HUES64 (cell line): ENCODE results near the gene HCFC1.

ENCODE experiments used
- H3K27ac ChIP-seq: 2 replicates; pipeline ENCODE4 v1.7.0; 2013; ENCODE audit warnings: low read depth, low read length, inconsistent platforms
- H3K27me3 ChIP-seq: 2 replicates; pipeline ENCODE4 v1.6.1; 2013; ENCODE audit warnings: mild to moderate bottlenecking, low read length; ENCODE audit not compliant: insufficient read depth
- H3K36me3 ChIP-seq: 2 replicates; pipeline ENCODE4 v1.6.1; 2013; ENCODE audit warnings: mild to moderate bottlenecking, low read length; ENCODE audit not compliant: insufficient read depth
- H3K4me1 ChIP-seq: 2 replicates; pipeline ENCODE4 v1.6.1; 2013; ENCODE audit warnings: mild to moderate bottlenecking, low read length, moderate library complexity; ENCODE audit not compliant: insufficient read depth
- H3K4me3 ChIP-seq: 2 replicates; pipeline ENCODE4 v1.5.1; 2013; ENCODE audit warnings: mild to moderate bottlenecking, low read length, moderate library complexity
- H3K9ac ChIP-seq: 2 replicates; pipeline ENCODE4 v1.6.1; 2013; ENCODE audit warnings: mild to moderate bottlenecking, low read depth, low read length
- H3K9me3 ChIP-seq: 2 replicates; pipeline ENCODE4 v1.6.1; 2013; ENCODE audit warnings: low read depth, low read length; ENCODE audit not compliant: insufficient read depth
- WGBS: fragments of 150-250, 120-280 bp; methylation state at CpG from one replicate; pipeline ENCODE4 v1.1.7; 2013; ENCODE audit warnings: missing lambda C conversion rate; 5-methylcytosine and 5-hydroxymethylcytosine counted together

Gene HCFC1

DNA sequence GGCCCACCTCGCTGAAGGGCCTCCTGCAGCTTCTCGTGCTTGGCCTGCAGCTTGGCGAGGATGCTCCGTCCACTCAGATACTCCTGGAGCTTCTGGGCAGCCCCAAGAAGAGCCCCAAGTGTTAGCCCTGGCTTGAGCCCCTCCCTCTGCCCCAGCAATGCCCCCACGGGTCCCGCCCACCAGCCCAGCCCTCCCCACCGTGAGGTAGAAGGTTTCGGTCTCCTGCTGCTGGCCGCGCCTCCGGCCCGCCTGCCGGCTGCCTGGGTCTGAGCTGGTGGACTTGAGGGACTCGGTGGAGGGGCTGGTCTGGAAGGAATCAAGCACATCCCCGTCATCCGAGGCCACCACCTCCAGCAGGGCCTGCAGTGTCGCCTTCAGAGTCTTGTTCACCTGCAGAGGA is 58.4 kb downstream of the HCFC1 start:
- Histone ChIP-seq H3K9ac (no peak overlapping the region), H3K4me3 (no peak overlapping the region), H3K27ac (no peak overlapping the region), H3K36me3 (peaks cover 6% of the 10 kb centered on the region), H3K4me1 (no peaks in the 10 kb centered on the region), H3K9me3 (no peaks in the 10 kb centered on the region), H3K27me3 (no peaks in the 10 kb centered on the region)
- WGBS = 77% methylated on average over 13 of the region's 17 CpGs

DNA sequence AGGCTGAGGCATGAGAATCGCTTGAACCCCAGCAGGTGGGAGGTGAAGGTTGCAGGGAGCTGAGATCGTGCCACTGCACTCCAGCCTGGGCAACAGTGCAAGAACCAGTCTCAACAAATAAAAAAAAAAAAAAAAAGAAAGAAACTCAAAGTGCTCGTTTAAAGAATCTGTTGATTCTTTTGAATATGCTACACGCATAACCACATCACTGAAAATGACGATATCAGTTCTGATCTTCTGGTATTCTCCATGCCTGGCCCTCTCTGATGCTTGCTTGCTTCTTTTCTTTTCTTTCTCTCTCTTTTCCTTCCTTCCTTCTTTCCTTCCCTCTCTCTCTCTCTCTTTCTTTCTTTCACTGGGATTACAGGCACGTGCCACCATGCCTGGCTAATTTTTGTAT is 59.8 kb downstream of the HCFC1 start:
- no peaks in the 10 kb centered on the region for H3K36me3 ChIP-seq
- H3K9ac ChIP-seq = no peak overlapping the region
- no peak overlapping the region for H3K4me3 ChIP-seq
- no peak overlapping the region for H3K27ac ChIP-seq
- H3K4me1 ChIP-seq = no peaks in the 10 kb centered on the region
- no peaks in the 10 kb centered on the region for H3K27me3 ChIP-seq
- WGBS = 96% methylated on average over 4 of the region's 6 CpGs
- H3K9me3 ChIP-seq = no peaks in the 10 kb centered on the region

DNA sequence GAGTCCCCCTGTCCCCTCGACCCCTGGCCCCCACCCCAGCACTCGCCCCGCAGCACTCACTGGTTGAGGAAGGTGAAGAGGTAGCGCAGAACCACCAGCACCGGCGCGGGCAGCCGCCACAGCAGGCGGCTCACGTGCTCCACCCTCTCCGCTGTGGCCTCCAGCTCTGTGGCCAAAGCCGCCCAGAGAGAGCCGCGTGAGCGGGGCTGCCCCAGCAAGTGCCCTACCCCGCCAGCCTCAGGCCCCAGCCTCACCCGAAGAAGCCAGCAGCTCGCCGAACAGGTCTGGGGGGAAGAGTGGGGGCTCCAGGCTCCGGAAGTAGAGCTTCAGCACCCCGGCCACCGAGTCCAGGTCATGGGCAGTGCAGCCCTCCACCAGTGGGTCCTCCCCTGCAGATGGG is 61.2 kb downstream of the HCFC1 start:
- no peaks in the 10 kb centered on the region for H3K4me1 ChIP-seq
- WGBS = 95% methylated on average over 21 of the region's 22 CpGs
- H3K27me3 ChIP-seq = no peaks in the 10 kb centered on the region
- no peaks in the 10 kb centered on the region for H3K9me3 ChIP-seq
- H3K9ac ChIP-seq = no peak overlapping the region
- no peak overlapping the region for H3K4me3 ChIP-seq
- H3K36me3 ChIP-seq = no peaks in the 10 kb centered on the region
- no peak overlapping the region for H3K27ac ChIP-seq

DNA sequence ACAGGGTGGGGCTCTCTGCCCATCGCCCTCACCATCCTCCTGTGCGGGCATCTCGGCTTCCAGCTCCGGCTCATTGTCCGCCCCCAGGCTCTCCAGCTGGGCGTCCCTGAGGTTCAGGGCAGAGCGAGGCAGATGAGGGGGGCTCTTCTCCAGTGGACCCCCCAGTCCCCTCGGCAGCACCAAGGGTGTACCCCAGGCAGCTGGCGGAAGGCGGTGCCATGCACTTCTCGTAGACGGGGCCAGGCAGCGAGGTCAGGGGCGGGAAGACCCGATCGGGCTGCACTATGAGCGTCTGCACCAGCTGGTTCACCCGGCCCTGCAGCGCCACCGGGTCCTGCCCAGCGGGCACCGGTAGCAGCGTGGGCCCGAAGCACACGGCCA is 61.6 kb downstream of the HCFC1 start:
- no peaks in the 10 kb centered on the region for H3K4me1 ChIP-seq
- no peak overlapping the region for H3K27ac ChIP-seq
- no peak overlapping the region for H3K9ac ChIP-seq
- H3K4me3 ChIP-seq = no peak overlapping the region
- H3K27me3 ChIP-seq = no peaks in the 10 kb centered on the region
- 96% methylated on average over 25 of the region's 25 CpGs for WGBS
- no peaks in the 10 kb centered on the region for H3K36me3 ChIP-seq
- no peaks in the 10 kb centered on the region for H3K9me3 ChIP-seq

DNA sequence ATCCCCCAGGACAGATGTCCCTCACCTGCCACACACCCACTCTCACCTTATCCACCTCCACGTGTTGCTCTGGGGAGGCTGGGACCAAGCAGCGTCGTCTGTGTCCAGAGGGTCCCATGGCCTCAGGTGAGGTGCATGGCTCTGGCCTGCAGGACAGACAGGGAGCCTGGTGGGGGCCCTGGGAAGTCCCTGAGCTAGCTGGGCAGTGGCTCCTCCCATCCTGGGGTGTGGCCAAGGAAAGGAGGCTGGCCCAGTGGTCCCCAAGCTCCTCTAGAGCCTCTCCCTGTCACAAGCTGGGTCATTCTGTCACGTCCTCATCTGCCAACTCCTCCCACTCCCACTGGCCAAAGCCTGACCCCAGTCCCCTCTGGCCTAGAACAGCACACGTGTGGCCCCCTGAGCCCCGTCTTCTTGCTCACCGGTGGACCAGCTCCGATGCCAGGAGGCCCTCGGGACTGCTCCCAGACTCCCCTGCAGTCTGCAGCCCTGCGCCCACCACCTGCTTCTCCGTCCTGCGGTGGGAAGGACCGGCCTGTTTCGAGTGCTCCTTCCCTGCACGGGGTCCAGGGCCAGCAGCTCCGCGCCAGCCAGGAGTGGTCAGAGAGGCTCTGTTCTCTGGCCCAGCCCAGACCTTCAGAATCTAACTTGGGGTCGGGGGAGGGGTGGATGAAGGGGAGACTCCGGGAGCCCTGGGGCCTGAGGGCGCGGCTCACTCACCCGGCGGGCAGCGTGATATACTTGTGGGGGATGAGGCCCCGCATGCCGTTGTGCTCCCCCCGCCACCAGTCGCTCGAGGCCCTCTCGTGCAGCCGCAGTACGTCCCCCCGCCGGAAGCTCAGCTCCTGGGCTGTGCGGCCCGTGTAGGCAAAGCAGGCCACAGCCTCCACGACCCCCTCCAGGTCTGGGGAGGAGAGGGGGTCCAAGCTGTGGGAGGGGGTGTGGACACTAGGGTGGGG is 62.3 kb downstream of the HCFC1 start:
- no peaks in the 10 kb centered on the region for H3K36me3 ChIP-seq
- H3K27ac ChIP-seq = no peak overlapping the region
- no peak overlapping the region for H3K4me3 ChIP-seq
- H3K9me3 ChIP-seq = no peaks in the 10 kb centered on the region
- 82% methylated on average over 36 of the region's 37 CpGs for WGBS
- H3K9ac ChIP-seq = no peak overlapping the region
- no peaks in the 10 kb centered on the region for H3K27me3 ChIP-seq
- no peaks in the 10 kb centered on the region for H3K4me1 ChIP-seq

DNA sequence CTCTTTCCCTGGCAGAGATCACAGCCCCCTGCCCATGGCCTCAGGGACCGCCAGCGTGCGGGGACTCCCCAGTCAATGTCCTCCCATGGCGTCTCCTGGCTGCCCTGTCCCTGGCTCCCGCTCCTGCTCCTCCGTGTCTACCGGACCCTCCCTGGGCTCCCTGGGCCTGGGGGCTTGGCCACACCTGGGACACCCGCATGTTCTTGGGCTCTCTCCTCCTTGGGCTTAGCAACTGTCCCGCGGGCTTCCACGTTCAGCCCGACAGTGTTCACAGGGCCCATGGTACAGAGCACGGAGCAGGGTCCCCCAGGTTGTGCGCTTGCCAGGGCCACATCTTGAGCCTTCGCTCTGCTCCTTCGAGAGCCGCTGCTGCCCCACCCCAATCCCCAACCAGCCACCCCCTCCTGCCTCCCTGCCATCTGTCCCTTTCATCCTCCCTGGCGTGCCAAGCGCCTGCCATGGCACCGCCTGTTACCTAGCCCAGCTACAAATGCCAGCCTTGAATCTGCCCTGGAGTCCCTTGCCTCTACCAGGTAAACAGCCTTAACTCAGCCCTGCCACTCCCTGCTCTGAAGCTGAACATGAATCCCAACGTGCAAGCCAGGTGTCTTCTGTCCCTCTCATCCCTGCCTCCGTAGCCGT is 63.3 kb downstream of the HCFC1 start:
- Histone ChIP-seq H3K9ac (no peak overlapping the region), H3K36me3 (no peaks in the 10 kb centered on the region), H3K4me3 (no peak overlapping the region), H3K9me3 (no peaks in the 10 kb centered on the region), H3K27me3 (no peaks in the 10 kb centered on the region), H3K4me1 (no peaks in the 10 kb centered on the region), H3K27ac (no peak overlapping the region)
- WGBS = 93% methylated on average over 23 of the region's 23 CpGs

DNA sequence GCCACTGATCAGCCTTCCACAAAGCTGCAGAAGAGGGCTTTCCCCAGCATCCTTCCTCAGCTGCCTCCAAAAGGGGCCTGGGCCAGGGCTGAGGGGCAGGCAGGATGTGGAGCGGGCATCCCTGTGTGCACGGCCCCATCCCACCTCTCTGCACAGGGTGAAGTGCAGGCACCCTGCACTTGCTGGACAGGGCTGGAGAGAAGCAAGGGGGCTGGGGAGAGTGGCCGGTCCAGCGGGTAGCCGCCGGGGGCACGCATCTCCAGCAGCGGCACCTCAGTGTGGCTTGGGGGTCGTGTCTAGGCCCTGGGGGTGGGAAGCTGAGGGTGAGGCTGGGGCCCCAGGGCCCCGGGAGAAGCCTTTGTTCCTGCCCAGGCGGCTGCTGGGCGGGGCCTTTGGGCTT is 64.2 kb downstream of the HCFC1 start:
- H3K4me1 ChIP-seq = no peaks in the 10 kb centered on the region
- no peak overlapping the region for H3K4me3 ChIP-seq
- no peak overlapping the region for H3K27ac ChIP-seq
- H3K9me3 ChIP-seq = no peaks in the 10 kb centered on the region
- H3K9ac ChIP-seq = no peak overlapping the region
- H3K27me3 ChIP-seq = no peaks in the 10 kb centered on the region
- 94% methylated on average over 12 of the region's 12 CpGs for WGBS
- no peaks in the 10 kb centered on the region for H3K36me3 ChIP-seq

DNA sequence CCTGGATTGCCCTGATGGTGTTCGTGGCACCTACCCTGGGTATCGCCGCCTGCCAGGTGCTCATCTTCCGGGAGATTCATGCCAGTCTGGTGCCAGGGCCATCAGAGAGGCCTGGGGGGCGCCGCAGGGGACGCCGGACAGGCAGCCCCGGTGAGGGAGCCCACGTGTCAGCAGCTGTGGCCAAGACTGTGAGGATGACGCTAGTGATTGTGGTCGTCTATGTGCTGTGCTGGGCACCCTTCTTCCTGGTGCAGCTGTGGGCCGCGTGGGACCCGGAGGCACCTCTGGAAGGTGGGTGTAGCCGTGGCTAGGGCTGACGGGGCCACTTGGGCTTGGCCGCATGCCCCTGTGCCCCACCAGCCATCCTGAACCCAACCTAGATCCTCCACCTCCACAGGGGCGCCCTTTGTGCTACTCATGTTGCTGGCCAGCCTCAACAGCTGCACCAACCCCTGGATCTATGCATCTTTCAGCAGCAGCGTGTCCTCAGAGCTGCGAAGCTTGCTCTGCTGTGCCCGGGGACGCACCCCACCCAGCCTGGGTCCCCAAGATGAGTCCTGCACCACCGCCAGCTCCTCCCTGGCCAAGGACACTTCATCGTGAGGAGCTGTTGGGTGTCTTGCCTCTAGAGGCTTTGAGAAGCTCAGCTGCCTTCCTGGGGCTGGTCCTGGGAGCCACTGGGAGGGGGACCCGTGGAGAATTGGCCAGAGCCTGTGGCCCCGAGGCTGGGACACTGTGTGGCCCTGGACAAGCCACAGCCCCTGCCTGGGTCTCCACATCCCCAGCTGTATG is 65.3 kb downstream of the HCFC1 start:
- H3K4me3 ChIP-seq = no peak overlapping the region
- H3K27me3 ChIP-seq = no peaks in the 10 kb centered on the region
- no peaks in the 10 kb centered on the region for H3K36me3 ChIP-seq
- H3K27ac ChIP-seq = no peak overlapping the region
- no peaks in the 10 kb centered on the region for H3K9me3 ChIP-seq
- no peak overlapping the region for H3K9ac ChIP-seq
- H3K4me1 ChIP-seq = no peaks in the 10 kb centered on the region
- WGBS = 93% methylated on average over 27 of the region's 27 CpGs

DNA sequence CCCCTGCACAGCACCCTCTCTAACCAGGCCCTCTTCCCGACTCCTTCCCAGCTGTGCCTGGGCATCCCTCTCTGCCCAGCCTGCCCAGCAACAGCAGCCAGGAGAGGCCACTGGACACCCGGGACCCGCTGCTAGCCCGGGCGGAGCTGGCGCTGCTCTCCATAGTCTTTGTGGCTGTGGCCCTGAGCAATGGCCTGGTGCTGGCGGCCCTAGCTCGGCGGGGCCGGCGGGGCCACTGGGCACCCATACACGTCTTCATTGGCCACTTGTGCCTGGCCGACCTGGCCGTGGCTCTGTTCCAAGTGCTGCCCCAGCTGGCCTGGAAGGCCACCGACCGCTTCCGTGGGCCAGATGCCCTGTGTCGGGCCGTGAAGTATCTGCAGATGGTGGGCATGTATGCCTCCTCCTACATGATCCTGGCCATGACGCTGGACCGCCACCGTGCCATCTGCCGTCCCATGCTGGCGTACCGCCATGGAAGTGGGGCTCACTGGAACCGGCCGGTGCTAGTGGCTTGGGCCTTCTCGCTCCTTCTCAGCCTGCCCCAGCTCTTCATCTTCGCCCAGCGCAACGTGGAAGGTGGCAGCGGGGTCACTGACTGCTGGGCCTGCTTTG is 66.0 kb downstream of the HCFC1 start:
- Histone ChIP-seq H3K4me3 (no peak overlapping the region), H3K9me3 (no peaks in the 10 kb centered on the region), H3K36me3 (no peaks in the 10 kb centered on the region), H3K9ac (no peak overlapping the region), H3K4me1 (0 out of 2 replicates have a peak, but pooled peaks cover 4% of the 10 kb centered on the region), H3K27me3 (no peaks in the 10 kb centered on the region), H3K27ac (no peak overlapping the region)
- 96% methylated on average over 32 of the region's 32 CpGs for WGBS

DNA sequence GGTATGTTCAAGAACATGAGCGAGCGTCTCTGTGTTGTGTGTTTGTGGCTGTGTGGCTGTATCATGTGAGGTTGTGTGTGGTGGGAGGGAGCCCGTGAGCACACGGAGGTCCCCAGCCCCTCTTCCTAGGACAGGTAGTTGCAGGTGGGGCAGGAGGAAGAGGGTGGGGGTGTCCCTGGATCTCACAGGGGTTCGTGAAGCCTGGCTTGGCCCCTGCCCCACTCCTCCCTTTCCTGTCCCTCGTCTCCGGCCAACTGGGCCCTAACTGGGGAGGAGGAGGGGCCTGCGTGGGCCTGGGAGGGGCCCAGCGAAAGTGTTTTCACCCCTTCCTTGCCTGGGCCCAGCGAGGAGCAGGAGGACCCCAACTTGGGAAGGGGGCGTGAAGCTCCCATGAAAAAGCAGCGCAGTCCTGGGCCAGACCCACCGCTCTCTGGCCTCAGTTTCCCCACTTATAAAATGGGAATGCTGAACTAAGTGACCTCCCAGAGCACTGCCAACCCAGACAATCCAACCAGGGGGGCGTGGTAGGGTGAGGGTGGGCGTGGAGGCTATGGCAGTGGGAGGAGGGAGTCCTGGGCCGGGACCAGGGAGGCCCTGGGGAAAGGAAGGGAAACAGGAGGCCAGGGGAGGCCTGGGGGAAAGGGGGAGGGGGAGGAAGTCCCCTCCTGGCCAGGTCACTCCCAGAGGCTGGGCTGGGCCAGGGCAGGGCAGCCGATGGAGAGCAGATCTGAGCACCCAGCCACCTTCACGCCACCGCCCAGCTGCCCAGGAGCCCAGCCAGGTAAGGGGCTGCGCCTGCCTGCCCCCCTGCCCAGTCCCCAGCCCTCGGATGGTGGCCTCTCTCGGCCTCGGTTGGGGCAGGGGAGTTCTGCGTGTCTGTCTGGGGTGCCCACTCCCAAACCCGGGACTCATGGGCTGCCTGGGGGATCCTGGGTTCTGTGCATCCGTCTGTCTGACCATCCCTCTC is 67.3 kb downstream of the HCFC1 start, which contains the start of gene AVPR2:
TSS of gene AVPR2 (plus strand) at position 683 of the 967 bp plus-strand sequence. CDS start 473 bp downstream, outside the sequence.
- Histone ChIP-seq H3K9ac (no peak within 1 kb of the TSS), H3K36me3 (no peaks in the 10 kb centered on the region), H3K4me3 (no peak within 1 kb of the TSS), H3K27me3 (no peaks in the 10 kb centered on the region), H3K4me1 (0 out of 2 replicates have a peak, but pooled peaks cover 4% of the 10 kb centered on the region), H3K27ac (no peak within 1 kb of the TSS), H3K9me3 (no peaks in the 10 kb centered on the region)
- 79% methylated on average over 22 of the region's 26 CpGs for WGBS
